SJSA1 (cell line): ENCODE results near the gene RAB40C. TPM values are rescaled to one million over a fixed set of nuclear protein-coding genes. Genes with fewer than 3 reads are reported as not detected.

ENCODE experiments used
- DNase-seq, 2 experiments: peaks; one replicate each; pipeline ENCODE4 v3.0.0-alpha.2; 2015 to 2020; ENCODE audit warnings: low spot score in 2 of 2, low read depth in 1 of 2
- H3K27ac ChIP-seq: fragments of 250-450 bp; sonication (Bioruptor Pico); 2 replicates; pipeline ENCODE4 v1.5.1; 2020; ENCODE audit warnings: mild to moderate bottlenecking, moderate library complexity
- H3K27me3 ChIP-seq: fragments of 250-450 bp; sonication (Bioruptor Pico); replicated peaks from 2 replicates; pipeline ENCODE4 v1.5.1; 2020; ENCODE audit warnings: mild to moderate bottlenecking, moderate library complexity
- H3K36me3 ChIP-seq: fragments of 250-450 bp; sonication (Bioruptor Pico); 2 replicates; pipeline ENCODE4 v1.5.1; 2020; ENCODE audit warnings: mild to moderate bottlenecking
- H3K4me1 ChIP-seq: fragments of 250-450 bp; sonication (Bioruptor Pico); replicated peaks from 2 replicates; pipeline ENCODE4 v1.6.1; 2021; ENCODE audit warnings: mild to moderate bottlenecking
- H3K4me3 ChIP-seq: fragments of 250-450 bp; sonication (Bioruptor Pico); 2 replicates; pipeline ENCODE4 v1.5.1; 2020; ENCODE audit warnings: mild to moderate bottlenecking
- H3K9me3 ChIP-seq: fragments of 250-450 bp; sonication (Bioruptor Pico); replicated peaks from 2 replicates; pipeline ENCODE4 v1.5.1; 2020; ENCODE audit warnings: mild to moderate bottlenecking
- total RNA-seq: library from RNA; depleted of rRNA; stranded (reverse); fragments of >200 nt; shearing (Covaris generic); gene quantifications from 2 replicates; pipeline ENCODE4 v1.2.3, GENCODE V29; 2014; rRNA removed

RAB40C gene
- total RNA-seq, 1 experiment from 2014 or later: 17.8 TPM

GRCh38 chr16:673399-673991 is 83.6 kb downstream of the RAB40C start:
- no peak overlapping the region for H3K4me3 ChIP-seq
- H3K27ac ChIP-seq: no peak overlapping the region
- H3K27me3 ChIP-seq: no peaks in the 10 kb centered on the region
- H3K9me3 ChIP-seq: no peaks in the 10 kb centered on the region
- peaks cover 58% of the 10 kb centered on the region for H3K36me3 ChIP-seq
- no peak for DNase-seq
- peaks cover 13% of the 10 kb centered on the region for H3K4me1 ChIP-seq

- no peak for DNase-seq
- H3K27me3 ChIP-seq: no peaks in the 10 kb centered on the region
- H3K27ac ChIP-seq: no peak overlapping the region
- H3K4me1 ChIP-seq: peaks cover 9% of the 10 kb centered on the region
- H3K36me3 ChIP-seq: peaks cover 50% of the 10 kb centered on the region
- no peak overlapping the region for H3K4me3 ChIP-seq
- H3K9me3 ChIP-seq: no peaks in the 10 kb centered on the region
Measured at GRCh38 chr16:674214-674881, 84.5 kb downstream of the RAB40C start.

GRCh38 chr16:674968-675883 is 85.4 kb downstream of the RAB40C start, which contains the start of gene RHBDL1:
Gene RHBDL1, plus strand, starts transcription at chr16:675671. Its CDS starts 120 bp downstream, at chr16:675791.
- H3K4me1 ChIP-seq: peaks cover 14% of the 10 kb centered on the region
- H3K9me3 ChIP-seq: peaks cover 3% of the 10 kb centered on the region
- DNase-seq: no peak
- no peak within 1 kb of the TSS for H3K27ac ChIP-seq
- H3K4me3 ChIP-seq: no peak within 1 kb of the TSS
- H3K36me3 ChIP-seq: peaks cover 44% of the 10 kb centered on the region
- H3K27me3 ChIP-seq: no peaks in the 10 kb centered on the region

GRCh38 chr16:675884-676564 is 86.2 kb downstream of the RAB40C start:
- peaks cover 5% of the 10 kb centered on the region for H3K9me3 ChIP-seq
- peaks cover 43% of the 10 kb centered on the region for H3K36me3 ChIP-seq
- no peak for DNase-seq
- H3K27me3 ChIP-seq: no peaks in the 10 kb centered on the region
- peaks cover 19% of the 10 kb centered on the region for H3K4me1 ChIP-seq
- no peak overlapping the region for H3K4me3 ChIP-seq
- H3K27ac ChIP-seq: no peak overlapping the region

GRCh38 chr16:676565-676902 is 86.7 kb downstream of the RAB40C start:
- Histone ChIP-seq H3K36me3 (peaks cover 43% of the 10 kb centered on the region), H3K9me3 (peaks cover 5% of the 10 kb centered on the region), H3K4me1 (peaks cover 24% of the 10 kb centered on the region), H3K27ac (no peak overlapping the region), H3K4me3 (no peak overlapping the region), H3K27me3 (no peaks in the 10 kb centered on the region)
- no peak for DNase-seq

- H3K4me1 ChIP-seq: peaks cover 27% of the 10 kb centered on the region
- H3K27me3 ChIP-seq: no peaks in the 10 kb centered on the region
- peaks cover 43% of the 10 kb centered on the region for H3K36me3 ChIP-seq
- peaks cover 5% of the 10 kb centered on the region for H3K9me3 ChIP-seq
- no peak overlapping the region for H3K4me3 ChIP-seq
- DNase-seq: no peak
- H3K27ac ChIP-seq: no peak overlapping the region
Measured at GRCh38 chr16:676913-677312, 87.0 kb downstream of the RAB40C start.

- Histone ChIP-seq H3K27me3 (no peaks in the 10 kb centered on the region), H3K9me3 (peaks cover 5% of the 10 kb centered on the region), H3K27ac (no peak overlapping the region), H3K4me1 (peaks cover 31% of the 10 kb centered on the region), H3K36me3 (peaks cover 43% of the 10 kb centered on the region), H3K4me3 (no peak overlapping the region)
- no peak for DNase-seq
Measured at GRCh38 chr16:677316-678190, 87.7 kb downstream of the RAB40C start.

- H3K9me3 ChIP-seq: peaks cover 5% of the 10 kb centered on the region
- H3K36me3 ChIP-seq: peaks cover 43% of the 10 kb centered on the region
- no peak overlapping the region for H3K27ac ChIP-seq
- DNase-seq: no peak
- H3K4me3 ChIP-seq: no peak overlapping the region
- H3K4me1 ChIP-seq: peaks cover 33% of the 10 kb centered on the region
- H3K27me3 ChIP-seq: no peaks in the 10 kb centered on the region
Measured at GRCh38 chr16:678209-678857, 88.5 kb downstream of the RAB40C start.

Other genes with a start within 250 kb of the RAB40C start
- gene AXIN1, start 237.3 kb upstream of the RAB40C start, total RNA-seq: 18.5 and 26.4 TPM in 2 replicates
- 150 and 154 TPM in 2 replicates for gene MRPL28, start 219.5 kb upstream of the RAB40C start, total RNA-seq
- 34.9 and 39.7 TPM in 2 replicates for gene PGAP6, start 208.1 kb upstream of the RAB40C start, total RNA-seq
- gene NME4, start 192.9 kb upstream of the RAB40C start, total RNA-seq: 62.7 and 82.9 TPM in 2 replicates
- 0.69 and 5.8 TPM in 2 replicates for gene DECR2, start 188.2 kb upstream of the RAB40C start, total RNA-seq
- 21.1 and 23.6 TPM in 2 replicates for gene RAB11FIP3, start 164.4 kb upstream of the RAB40C start, total RNA-seq
- gene CAPN15, start 62.4 kb upstream of the RAB40C start, total RNA-seq: 44.4 and 46.1 TPM in 2 replicates
- not detected in 2 replicates for gene PRR35, start 29.7 kb upstream of the RAB40C start, total RNA-seq
- 0.37 TPM in 1 of 2 replicates, not detected in the other for gene NHLRC4, start 23.1 kb upstream of the RAB40C start, total RNA-seq
- 19.6 and 33.8 TPM in 2 replicates for gene PIGQ, start 20.1 kb upstream of the RAB40C start, total RNA-seq
- 0.39 and 0.41 TPM in 2 replicates for gene WFIKKN1, start 40.9 kb downstream of the RAB40C start, total RNA-seq
- gene METTL26, start 46.2 kb downstream of the RAB40C start, total RNA-seq: 73.1 and 86.6 TPM in 2 replicates
- gene MCRIP2, start 51.8 kb downstream of the RAB40C start, total RNA-seq: 3.0 TPM in 1 of 2 replicates, not detected in the other
- 12.1 and 31.9 TPM in 2 replicates for gene WDR90, start 59.3 kb downstream of the RAB40C start, total RNA-seq
- 51.2 and 64.3 TPM in 2 replicates for gene RHOT2, start 78.1 kb downstream of the RAB40C start, total RNA-seq
- 1.1 and 13.1 TPM in 2 replicates for gene RHBDL1, start 85.6 kb downstream of the RAB40C start, total RNA-seq
- 150 and 253 TPM in 2 replicates for gene STUB1, start 90.3 kb downstream of the RAB40C start, total RNA-seq
- 13.9 and 25.7 TPM in 2 replicates for gene JMJD8, start 94.3 kb downstream of the RAB40C start, total RNA-seq
- 2.1 TPM in 2 replicates for gene WDR24, start 100.3 kb downstream of the RAB40C start, total RNA-seq
- 0.13 TPM in 1 of 2 replicates, not detected in the other for gene FBXL16, start 115.7 kb downstream of the RAB40C start, total RNA-seq
- gene METRN, start 125.1 kb downstream of the RAB40C start, total RNA-seq: 75.5 and 99.3 TPM in 2 replicates
- 43.7 and 95.5 TPM in 2 replicates for gene ANTKMT, start 131.1 kb downstream of the RAB40C start, total RNA-seq
- gene CCDC78, start 136.4 kb downstream of the RAB40C start, total RNA-seq: 0.26 TPM in 1 of 2 replicates, not detected in the other
- gene HAGHL, start 137.0 kb downstream of the RAB40C start, total RNA-seq: 7.8 and 16.6 TPM in 2 replicates
- gene CIAO3, start 150.9 kb downstream of the RAB40C start, total RNA-seq: 24.2 and 27.4 TPM in 2 replicates
- not detected in 2 replicates for gene MSLN, start 170.7 kb downstream of the RAB40C start, total RNA-seq
- gene RPUSD1, start 198.3 kb downstream of the RAB40C start, total RNA-seq: 35.7 and 46.5 TPM in 2 replicates
- 25.4 and 30.6 TPM in 2 replicates for gene CHTF18, start 198.6 kb downstream of the RAB40C start, total RNA-seq
- gene GNG13, start 210.7 kb downstream of the RAB40C start, total RNA-seq: not detected in 2 replicates